Urothelium cell line (cell line): ENCODE results near the gene TRIM46.
"Not testable (repeated sequence)": the region's sequence is repeated elsewhere in the genome, so short reads cannot be mapped to it uniquely, and the experiment has no call there.

Experiments
- DNase-seq: peaks from one replicate; pipeline ENCODE4 v3.0.0; 2011; ENCODE audit warnings: low spot score, mixed read lengths
- FAIRE-seq: peaks from 2 replicates; lab custom pipeline; 2011; peaks lifted over from hg19 to GRCh38; lab: Jason Lieb, UNC

Gene TRIM46

GRCh38 chr1:155137154-155137949 lies 36.3 kb upstream of the TRIM46 start:
- no peak for DNase-seq
- FAIRE-seq: no peak

- peak; percentile 42 for FAIRE-seq
- peak; percentile 85 for DNase-seq
These were observed 33.6 kb upstream of the TRIM46 start, which contains the start of gene DPM3 for GRCh38 chr1:155139895-155140629. Gene DPM3, minus strand, starts transcription at chr1:155140531. Its CDS starts 291 bp downstream, at chr1:155140240.

- FAIRE-seq: no peak
These were observed 33.1 kb upstream of the TRIM46 start for GRCh38 chr1:155140630-155140953.

GRCh38 chr1:155141749-155142148 lies 31.9 kb upstream of the TRIM46 start:
- FAIRE-seq (no peak), DNase-seq (no peak)

More at GRCh38 chr1:155140630-155140953, 33.1 kb upstream of the TRIM46 start:
- DNase-seq: no peak

- DNase-seq (no peak), FAIRE-seq (no peak)
These were observed 28.2 kb upstream of the TRIM46 start for GRCh38 chr1:155145491-155145890.

GRCh38 chr1:155155996-155156643 lies 17.5 kb upstream of the TRIM46 start:
- not testable (repeated sequence) for DNase-seq, FAIRE-seq

- no peak for FAIRE-seq
- no peak for DNase-seq
These were observed 14.7 kb upstream of the TRIM46 start for GRCh38 chr1:155158991-155159390.

GRCh38 chr1:155160128-155160527 lies 13.5 kb upstream of the TRIM46 start:
- no peak for FAIRE-seq

GRCh38 chr1:155162631-155163030 lies 11.0 kb upstream of the TRIM46 start:
- not testable (repeated sequence) for FAIRE-seq, DNase-seq

More at GRCh38 chr1:155160128-155160527, 13.5 kb upstream of the TRIM46 start:
- no peak for DNase-seq

- FAIRE-seq, DNase-seq: not testable (repeated sequence)
These were observed 9.9 kb upstream of the TRIM46 start for GRCh38 chr1:155163785-155164184.

GRCh38 chr1:155164625-155165024 lies 9.0 kb upstream of the TRIM46 start:
- FAIRE-seq, DNase-seq: not testable (repeated sequence)

GRCh38 chr1:155166051-155166470 lies 7.6 kb upstream of the TRIM46 start:
- no peak for FAIRE-seq
- DNase-seq: no peak

GRCh38 chr1:155166471-155167165 lies 7.0 kb upstream of the TRIM46 start:
- DNase-seq (no peak), FAIRE-seq (no peak)

GRCh38 chr1:155167166-155168104 lies 6.2 kb upstream of the TRIM46 start:
- DNase-seq (peak; percentile 84), FAIRE-seq (no peak)

GRCh38 chr1:155168105-155168445 lies 5.6 kb upstream of the TRIM46 start:
- FAIRE-seq: not testable (repeated sequence)

GRCh38 chr1:155168456-155169210 lies 5.0 kb upstream of the TRIM46 start:
- FAIRE-seq: no peak
- DNase-seq: no peak

More at GRCh38 chr1:155168105-155168445, 5.6 kb upstream of the TRIM46 start:
- not testable (repeated sequence) for DNase-seq

- DNase-seq: no peak
- no peak for FAIRE-seq
These were observed 4.1 kb upstream of the TRIM46 start for GRCh38 chr1:155169541-155169940.

- FAIRE-seq: no peak
- DNase-seq: no peak
These were observed 3.4 kb upstream of the TRIM46 start for GRCh38 chr1:155170101-155170785.
